ENCODE results near the gene KCNN3. TPM values are rescaled to one million over a fixed set of nuclear protein-coding genes. Genes with fewer than 3 reads are reported as not detected.
A peak's percentile ranks its signal among the peaks of the same experiment; 100 is the strongest.

The KCNN3 gene
- total and polyA plus RNA-seq, 5 donors = 1.2 to 3.8 (median 3.3) TPM

- DNase-seq (no peak), ATAC-seq (no peak)
- no peaks in the 10 kb centered on the region for H3K4me1 ChIP-seq (ENCODE audit: control insufficient read depth, insufficient read depth, low read length)
- intact Hi-C loops (cut with DNase I) = loop anchor here in 1 of 4 donors (2.0 kb wide), 1 partner anchor 37 kb away; no protein-coding TSS in a partner anchor
- no peak overlapping the region for H3K27ac ChIP-seq (ENCODE audit: low read length)
- no peaks in the 10 kb centered on the region for H3K9me3 ChIP-seq (ENCODE audit: control insufficient read depth, low read length)
- no peak overlapping the region for H3K4me3 ChIP-seq (ENCODE audit: low read length)
- 90% methylated on average over 11 of the region's 11 CpGs for WGBS
- no peaks in the 10 kb centered on the region for H3K27me3 ChIP-seq (ENCODE audit: control insufficient read depth, insufficient read depth)
Measured at GRCh38 chr1:154712166-154712810, 157.8 kb downstream of the KCNN3 start.

GRCh38 chr1:154711416-154711815, 158.7 kb downstream of the KCNN3 start:
- H3K9me3 ChIP-seq (ENCODE audit: control insufficient read depth, low read length) = no peaks in the 10 kb centered on the region
- 88% methylated on average over 1 of the region's 1 CpG for WGBS
- no peak overlapping the region for H3K4me3 ChIP-seq (ENCODE audit: low read length)
- intact Hi-C loops (cut with DNase I) = no loop called here
- DNase-seq (no peak), ATAC-seq (no peak)
- no peak overlapping the region for H3K27ac ChIP-seq (ENCODE audit: low read length)
- H3K27me3 ChIP-seq (ENCODE audit: control insufficient read depth, insufficient read depth) = no peaks in the 10 kb centered on the region
- H3K4me1 ChIP-seq (ENCODE audit: control insufficient read depth, insufficient read depth, low read length) = no peaks in the 10 kb centered on the region

DNA sequence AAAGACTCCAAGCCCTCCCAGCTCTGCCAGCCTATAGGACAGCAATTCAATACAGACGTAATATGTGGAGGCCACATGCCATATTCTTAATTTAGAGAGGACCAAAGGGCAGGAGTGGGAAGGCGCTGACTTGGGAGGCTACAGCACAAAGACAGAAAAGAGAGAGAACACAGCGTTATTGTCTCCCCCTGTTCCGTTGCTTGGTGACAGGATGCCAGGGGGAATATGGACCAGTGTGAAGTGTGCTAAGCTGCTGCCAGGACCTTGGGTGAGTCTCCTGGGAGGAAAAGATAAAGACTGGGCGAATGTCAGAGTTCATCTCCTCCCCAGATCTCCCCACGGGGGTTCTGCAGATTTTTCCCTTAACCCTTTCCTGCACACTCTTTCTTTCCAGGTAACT, 160.0 kb downstream of the KCNN3 start:
- Histone ChIP-seq H3K9me3 (ENCODE audit: control insufficient read depth, low read length) (no peaks in the 10 kb centered on the region), H3K4me1 (ENCODE audit: control insufficient read depth, insufficient read depth, low read length) (no peaks in the 10 kb centered on the region), H3K27me3 (ENCODE audit: control insufficient read depth, insufficient read depth) (no peaks in the 10 kb centered on the region), H3K4me3 (ENCODE audit: low read length) (no peak overlapping the region), H3K27ac (ENCODE audit: low read length) (no peak overlapping the region)
- WGBS = 66% methylated on average over 6 of the region's 6 CpGs
- intact Hi-C loops (cut with DNase I) = no loop called here
- ATAC-seq (no peak), DNase-seq (no peak)

GRCh38 chr1:154707901-154708463, 162.1 kb downstream of the KCNN3 start:
- WGBS = 51% methylated on average over 17 of the region's 17 CpGs
- intact Hi-C loops (cut with DNase I) = no loop called here
- H3K4me1 ChIP-seq (ENCODE audit: control insufficient read depth, insufficient read depth, low read length) = no peaks in the 10 kb centered on the region
- peak in 1 of 2 donors; percentile 52 for ATAC-seq
- no peak for DNase-seq
- no peaks in the 10 kb centered on the region for H3K27me3 ChIP-seq (ENCODE audit: control insufficient read depth, insufficient read depth)
- H3K27ac ChIP-seq (ENCODE audit: low read length) = peak overlapping the region; percentile 48
- H3K9me3 ChIP-seq (ENCODE audit: control insufficient read depth, low read length) = no peaks in the 10 kb centered on the region
- peak overlapping the region; percentile 27 for H3K4me3 ChIP-seq (ENCODE audit: low read length)

DNA sequence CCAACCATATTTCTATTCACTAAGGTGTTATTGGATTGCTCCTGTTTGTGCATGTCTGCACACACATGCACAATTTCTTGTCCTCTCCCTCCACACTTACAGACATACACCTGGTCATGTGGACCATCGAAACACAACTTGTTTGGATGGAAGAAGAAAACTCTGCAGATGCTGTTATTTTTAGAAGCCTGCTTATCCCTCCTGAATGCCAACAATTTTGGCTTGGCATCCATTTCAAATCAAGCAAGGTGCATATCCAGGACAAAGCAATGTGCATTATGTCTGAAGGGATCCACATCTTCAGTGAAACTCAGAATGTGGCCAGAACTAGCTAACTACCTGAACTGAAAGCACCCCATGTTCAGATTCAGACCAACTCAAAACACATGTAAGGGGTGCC, 163.2 kb downstream of the KCNN3 start:
- 74% methylated on average over 1 of the region's 1 CpG for WGBS
- H3K27me3 ChIP-seq (ENCODE audit: control insufficient read depth, insufficient read depth) = no peaks in the 10 kb centered on the region
- no peak for ATAC-seq

GRCh38 chr1:154705544-154705943, 164.5 kb downstream of the KCNN3 start:
- no peak for ATAC-seq
- intact Hi-C loops (cut with DNase I) = no loop called here
- Histone ChIP-seq H3K9me3 (ENCODE audit: control insufficient read depth, low read length) (no peaks in the 10 kb centered on the region), H3K27me3 (ENCODE audit: control insufficient read depth, insufficient read depth) (no peaks in the 10 kb centered on the region), H3K4me1 (ENCODE audit: control insufficient read depth, insufficient read depth, low read length) (no peaks in the 10 kb centered on the region), H3K4me3 (ENCODE audit: low read length) (no peak overlapping the region), H3K27ac (ENCODE audit: low read length) (no peak overlapping the region)
- WGBS = 89% methylated on average over 2 of the region's 2 CpGs
- no peak for DNase-seq

More for the DNA sequence above, 163.2 kb downstream of the KCNN3 start:
- Histone ChIP-seq H3K4me3 (ENCODE audit: low read length) (no peak overlapping the region), H3K9me3 (ENCODE audit: control insufficient read depth, low read length) (no peaks in the 10 kb centered on the region), H3K27ac (ENCODE audit: low read length) (no peak overlapping the region), H3K4me1 (ENCODE audit: control insufficient read depth, insufficient read depth, low read length) (no peaks in the 10 kb centered on the region)
- no peak for DNase-seq
- intact Hi-C loops (cut with DNase I) = no loop called here

GRCh38 chr1:154703170-154703569, 166.9 kb downstream of the KCNN3 start:
- H3K9me3 ChIP-seq (ENCODE audit: control insufficient read depth, low read length) = no peaks in the 10 kb centered on the region
- no peaks in the 10 kb centered on the region for H3K27me3 ChIP-seq (ENCODE audit: control insufficient read depth, insufficient read depth)
- no peaks in the 10 kb centered on the region for H3K4me1 ChIP-seq (ENCODE audit: control insufficient read depth, insufficient read depth, low read length)
- no peak overlapping the region for H3K27ac ChIP-seq (ENCODE audit: low read length)
- intact Hi-C loops (cut with DNase I) = no loop called here
- no peak for ATAC-seq
- no peak for DNase-seq
- no peak overlapping the region for H3K4me3 ChIP-seq (ENCODE audit: low read length)
- 13% methylated on average over 5 of the region's 5 CpGs for WGBS

DNA sequence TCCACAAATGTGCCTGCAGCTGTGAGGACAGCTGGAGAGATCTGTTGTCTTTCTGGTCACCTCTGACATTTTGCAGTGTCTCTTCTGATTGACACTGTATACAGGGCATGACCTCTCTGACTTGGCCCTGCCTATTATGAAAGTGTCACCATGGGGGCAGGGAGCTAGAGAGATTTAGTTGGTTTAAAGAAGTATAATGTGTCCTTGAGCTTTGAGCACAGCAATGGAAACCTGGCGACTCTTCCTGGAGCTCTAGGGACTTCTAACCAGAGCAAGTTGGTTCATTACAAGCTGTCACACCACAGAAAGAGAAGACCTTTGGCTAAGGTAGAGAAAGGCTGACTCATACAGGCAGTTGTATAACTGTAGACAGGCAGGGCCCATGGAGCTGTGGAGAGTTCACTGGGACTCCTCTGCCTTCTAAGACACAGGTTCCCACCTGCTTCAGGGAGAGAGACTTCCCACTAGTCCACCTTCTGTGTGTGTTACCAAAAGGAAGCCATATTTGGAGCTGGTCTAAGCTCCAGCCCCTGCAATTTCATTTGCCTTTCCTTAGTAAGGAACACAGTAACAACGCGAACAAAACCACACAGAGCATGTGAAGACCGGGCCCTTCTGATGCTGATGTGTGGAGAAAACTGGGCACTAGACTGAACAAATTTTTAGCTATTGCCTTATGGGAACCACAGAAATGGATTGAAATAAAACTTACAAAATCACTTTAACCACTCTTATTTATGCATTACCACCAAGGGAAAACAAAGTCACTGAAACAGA, 171.6 kb downstream of the KCNN3 start:
- ATAC-seq (no peak), DNase-seq (no peak)
- Histone ChIP-seq H3K4me3 (ENCODE audit: low read length) (no peak overlapping the region), H3K9me3 (ENCODE audit: control insufficient read depth, low read length) (no peaks in the 10 kb centered on the region), H3K27me3 (ENCODE audit: control insufficient read depth, insufficient read depth) (no peaks in the 10 kb centered on the region), H3K27ac (ENCODE audit: low read length) (peak overlapping the region; percentile 32), H3K4me1 (ENCODE audit: control insufficient read depth, insufficient read depth, low read length) (no peaks in the 10 kb centered on the region)
- intact Hi-C loops (cut with DNase I) = no loop called here
- 88% methylated on average over 4 of the region's 4 CpGs for WGBS

GRCh38 chr1:154697710-154698109, 172.4 kb downstream of the KCNN3 start:
- ATAC-seq (no peak), DNase-seq (no peak)
- Histone ChIP-seq H3K27ac (ENCODE audit: low read length) (no peak overlapping the region), H3K27me3 (ENCODE audit: control insufficient read depth, insufficient read depth) (no peaks in the 10 kb centered on the region), H3K4me3 (ENCODE audit: low read length) (no peak overlapping the region), H3K4me1 (ENCODE audit: control insufficient read depth, insufficient read depth, low read length) (no peaks in the 10 kb centered on the region), H3K9me3 (ENCODE audit: control insufficient read depth, low read length) (no peaks in the 10 kb centered on the region)
- intact Hi-C loops (cut with DNase I) = no loop called here

DNA sequence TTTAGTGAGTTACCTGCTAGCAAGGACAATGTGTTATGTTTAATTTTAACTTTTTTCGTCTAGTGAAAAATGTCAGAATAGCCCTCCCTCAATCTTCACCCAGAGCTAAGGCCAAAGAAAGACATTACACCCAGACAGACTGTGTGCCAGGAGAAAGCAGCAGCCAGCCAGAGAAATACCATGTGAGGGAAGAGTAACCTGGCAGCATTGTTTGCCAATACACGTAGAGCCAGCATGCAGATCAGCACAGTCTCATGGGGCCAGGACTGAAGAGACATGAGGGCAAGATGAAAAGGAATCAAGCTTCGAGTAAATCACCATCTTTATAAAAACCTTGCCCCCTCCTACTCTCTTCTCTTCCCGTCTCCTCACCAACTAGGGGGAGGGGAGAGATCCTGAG, 173.6 kb downstream of the KCNN3 start:
- intact Hi-C loops (cut with DNase I) = no loop called here
- no peak overlapping the region for H3K27ac ChIP-seq (ENCODE audit: low read length)
- no peaks in the 10 kb centered on the region for H3K27me3 ChIP-seq (ENCODE audit: control insufficient read depth, insufficient read depth)
- H3K9me3 ChIP-seq (ENCODE audit: control insufficient read depth, low read length) = no peaks in the 10 kb centered on the region
- H3K4me3 ChIP-seq (ENCODE audit: low read length) = no peak overlapping the region
- DNase-seq (no peak), ATAC-seq (peak in 1 of 2 donors; percentile 36)
- 51% methylated on average over 4 of the region's 4 CpGs for WGBS
- H3K4me1 ChIP-seq (ENCODE audit: control insufficient read depth, insufficient read depth, low read length) = no peaks in the 10 kb centered on the region

DNA sequence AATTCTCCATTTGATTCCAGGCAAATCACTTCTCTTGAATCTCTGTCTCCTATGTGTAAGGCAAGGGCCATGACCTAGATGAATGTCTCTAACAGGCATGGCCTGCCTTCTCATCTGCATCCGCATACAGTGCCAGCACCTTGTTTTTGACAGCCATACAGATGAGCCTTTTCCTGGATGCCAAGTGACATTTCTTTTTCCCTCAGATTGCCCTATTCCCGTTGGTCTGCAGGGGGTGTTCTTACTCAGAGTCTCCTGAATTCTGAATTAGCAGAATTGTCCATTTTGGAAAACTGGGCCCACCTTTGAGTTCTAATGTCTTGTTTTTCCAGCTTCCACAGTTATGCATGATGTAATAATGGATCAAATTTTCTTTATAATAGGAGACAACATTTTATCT, 174.1 kb downstream of the KCNN3 start:
- intact Hi-C loops (cut with DNase I) = no loop called here
- no peaks in the 10 kb centered on the region for H3K27me3 ChIP-seq (ENCODE audit: control insufficient read depth, insufficient read depth)
- H3K4me1 ChIP-seq (ENCODE audit: control insufficient read depth, insufficient read depth, low read length) = no peaks in the 10 kb centered on the region
- H3K4me3 ChIP-seq (ENCODE audit: low read length) = no peak overlapping the region
- H3K9me3 ChIP-seq (ENCODE audit: control insufficient read depth, low read length) = no peaks in the 10 kb centered on the region
- 42% methylated on average over 2 of the region's 2 CpGs for WGBS
- ATAC-seq (no peak), DNase-seq (no peak)
- no peak overlapping the region for H3K27ac ChIP-seq (ENCODE audit: low read length)

Measured in right cardiac atrium (tissue), 5 donors.